Kidney (tissue), 14 donors: ENCODE results near the gene NBEA. TPM values are rescaled to one million over a fixed set of nuclear protein-coding genes. Genes with fewer than 3 reads are reported as not detected.

Experiments used
- DNase-seq, 5 donors: peaks; one replicate each; pipeline ENCODE4 v3.0.0-alpha.2; 2013 to 2020
- FAIRE-seq: peaks from 2 replicates; lab custom pipeline; 2012; peaks lifted over from hg19 to GRCh38; lab: Jason Lieb, UNC
- H3K27ac ChIP-seq, 2 donors: one replicate each; pipeline ENCODE4 v1.7.0; 2013; ENCODE audit warnings: low read depth in 2 of 2, low read length in 2 of 2, inconsistent platforms in 1 of 2
- H3K27me3 ChIP-seq: one replicate; pipeline ENCODE4 v1.7.1; 2013; ENCODE audit warnings: low read length, inconsistent platforms; ENCODE audit not compliant: control insufficient read depth, insufficient read depth
- H3K36me3 ChIP-seq, 3 donors: one replicate each; pipeline versions ENCODE4 v1.7.0 to v1.7.1; 2013; ENCODE audit warnings: low read length in 3 of 3, control low read depth in 1 of 3, inconsistent platforms in 1 of 3; ENCODE audit not compliant: insufficient read depth in 3 of 3, control insufficient read depth in 2 of 3
- H3K4me1 ChIP-seq, 3 donors: one replicate each; pipeline versions ENCODE4 v1.7.0 to v1.7.1; 2013; ENCODE audit warnings: low read length in 3 of 3, inconsistent platforms in 1 of 3, low read depth in 1 of 3; ENCODE audit not compliant: control insufficient read depth in 2 of 3, insufficient read depth in 2 of 3
- H3K4me3 ChIP-seq, 3 donors: one replicate each; pipeline versions ENCODE4 v1.7.0 to v1.8.1; 2013; ENCODE audit warnings: low read length in 3 of 3, control low read depth in 1 of 3, inconsistent platforms in 1 of 3
- H3K9ac ChIP-seq, 3 donors: one replicate each; pipeline versions ENCODE4 v1.7.0 to v1.7.1; 2013; ENCODE audit warnings: low read length in 3 of 3, control low read depth in 1 of 3, inconsistent platforms in 1 of 3
- H3K9me3 ChIP-seq, 3 donors: one replicate each; pipeline versions ENCODE4 v1.7.0 to v1.7.1; 2013; ENCODE audit warnings: low read length in 3 of 3, control low read depth in 1 of 3, inconsistent platforms in 1 of 3; ENCODE audit not compliant: control insufficient read depth in 2 of 3, insufficient read depth in 1 of 3
- intact Hi-C: fragments of 100-400 bp; cut with DNase I; formaldehyde crosslinking; loops from one replicate; pipeline ENCODE4 v1.11.1; 2022
- polyA plus RNA-seq: library from polyadenylated mRNA; stranded (reverse); fragments of 350-450 nt; fragmentation: Illumina TruSeq; extraction: RNeasy Lipid Tissue Mini Kit (QIAGEN cat#74804); gene quantifications from one replicate; pipeline ENCODE4 v1.2.3, GENCODE V29; 2014; ENCODE audit warnings: low read depth, low replicate concordance; ENCODE audit not compliant: insufficient read depth
- total RNA-seq: library from RNA; stranded (reverse); fragmentation: NEBNext Ultra II Directional; extraction: Animal tissue kit (Norgen Biotek cat#: 25700); gene quantifications from one replicate; pipeline ENCODE4 v1.2.1, GENCODE V29; 2021
- TF ChIP-seq, protein P1 (sequence below): IDR thresholded peaks from 3 replicates; pipeline ENCODE4 v1.5.1; 2012; ENCODE audit warnings: mild to moderate bottlenecking, moderate library complexity, borderline replicate concordance; ENCODE audit not compliant: insufficient read depth; ENCODE audit errors: extremely low read depth
- donor health status: control.
- donor health status: control.
- donor health status: control.
- donor health status: control.
- donor health status: control.
- donor health status: DM: yes; HTN: yes; CAD: no.
- donor health status: Normal renal cell carcinoma (clear cell type).

Gene NBEA
- total and polyA plus RNA-seq, 2 donors from 2014 or later: 4.7 to 14.6 TPM

DNA sequence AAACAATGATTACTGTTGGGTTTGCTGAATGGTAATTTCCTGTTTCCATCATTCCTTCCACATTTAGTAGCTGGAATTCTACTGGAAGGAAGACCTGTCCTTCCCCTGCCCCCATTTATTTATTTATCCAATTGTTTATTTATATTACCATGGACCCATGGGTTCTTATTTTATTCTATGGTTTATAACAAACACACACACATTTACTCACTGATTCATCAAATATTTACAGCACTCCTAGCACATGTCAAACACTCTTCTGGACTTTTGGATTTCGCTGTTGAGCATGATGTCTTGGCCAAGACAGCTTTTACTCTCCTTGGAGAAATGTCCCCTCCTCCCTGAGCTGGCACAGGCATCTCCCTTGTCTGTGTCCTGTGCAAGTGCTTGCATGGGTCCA is 762.3 kb downstream of the NBEA start:
- FAIRE-seq (no peak), DNase-seq (peak in 1 of 5 donors; percentile 11)
- Histone ChIP-seq H3K9me3 (no peaks in the 10 kb centered on the region), H3K4me3 (no peak overlapping the region), H3K4me1 (no peaks in the 10 kb centered on the region), H3K9ac (no peak overlapping the region), H3K27me3 (no peaks in the 10 kb centered on the region), H3K36me3 (no peaks in the 10 kb centered on the region), H3K27ac (no peak overlapping the region)
- TF ChIP-seq, protein P1, sequence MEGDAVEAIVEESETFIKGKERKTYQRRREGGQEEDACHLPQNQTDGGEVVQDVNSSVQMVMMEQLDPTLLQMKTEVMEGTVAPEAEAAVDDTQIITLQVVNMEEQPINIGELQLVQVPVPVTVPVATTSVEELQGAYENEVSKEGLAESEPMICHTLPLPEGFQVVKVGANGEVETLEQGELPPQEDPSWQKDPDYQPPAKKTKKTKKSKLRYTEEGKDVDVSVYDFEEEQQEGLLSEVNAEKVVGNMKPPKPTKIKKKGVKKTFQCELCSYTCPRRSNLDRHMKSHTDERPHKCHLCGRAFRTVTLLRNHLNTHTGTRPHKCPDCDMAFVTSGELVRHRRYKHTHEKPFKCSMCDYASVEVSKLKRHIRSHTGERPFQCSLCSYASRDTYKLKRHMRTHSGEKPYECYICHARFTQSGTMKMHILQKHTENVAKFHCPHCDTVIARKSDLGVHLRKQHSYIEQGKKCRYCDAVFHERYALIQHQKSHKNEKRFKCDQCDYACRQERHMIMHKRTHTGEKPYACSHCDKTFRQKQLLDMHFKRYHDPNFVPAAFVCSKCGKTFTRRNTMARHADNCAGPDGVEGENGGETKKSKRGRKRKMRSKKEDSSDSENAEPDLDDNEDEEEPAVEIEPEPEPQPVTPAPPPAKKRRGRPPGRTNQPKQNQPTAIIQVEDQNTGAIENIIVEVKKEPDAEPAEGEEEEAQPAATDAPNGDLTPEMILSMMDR: no peak
- intact Hi-C loops: no loop called here

DNA sequence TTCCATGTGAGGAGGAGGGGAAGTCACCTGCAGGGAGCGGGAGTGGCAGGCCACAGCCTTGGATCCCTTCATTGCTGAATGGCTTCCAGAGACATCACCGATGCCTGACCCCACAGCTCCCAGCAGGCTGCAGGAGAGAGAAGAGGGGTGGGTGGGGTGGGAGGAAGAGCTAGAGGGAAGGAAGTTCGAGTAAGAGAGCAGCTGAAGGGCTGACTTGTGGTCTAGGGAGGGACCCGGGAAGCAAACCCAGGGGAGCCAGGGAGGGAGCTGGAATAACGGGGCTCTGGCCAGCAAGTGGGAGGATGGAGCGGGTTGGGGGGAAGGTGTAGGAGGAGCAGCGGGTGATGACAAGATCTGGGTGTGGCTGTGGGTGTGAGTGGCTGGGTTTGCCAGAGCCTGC is 764.2 kb downstream of the NBEA start:
- FAIRE-seq (no peak), DNase-seq (no peak)
- no peak overlapping the region for H3K4me3 ChIP-seq
- no peaks in the 10 kb centered on the region for H3K4me1 ChIP-seq
- TF ChIP-seq, protein P1: no peak
- no peaks in the 10 kb centered on the region for H3K36me3 ChIP-seq
- H3K9ac ChIP-seq: no peak overlapping the region
- intact Hi-C loops: no loop called here
- no peaks in the 10 kb centered on the region for H3K27me3 ChIP-seq
- H3K27ac ChIP-seq: no peak overlapping the region
- no peaks in the 10 kb centered on the region for H3K9me3 ChIP-seq

DNA sequence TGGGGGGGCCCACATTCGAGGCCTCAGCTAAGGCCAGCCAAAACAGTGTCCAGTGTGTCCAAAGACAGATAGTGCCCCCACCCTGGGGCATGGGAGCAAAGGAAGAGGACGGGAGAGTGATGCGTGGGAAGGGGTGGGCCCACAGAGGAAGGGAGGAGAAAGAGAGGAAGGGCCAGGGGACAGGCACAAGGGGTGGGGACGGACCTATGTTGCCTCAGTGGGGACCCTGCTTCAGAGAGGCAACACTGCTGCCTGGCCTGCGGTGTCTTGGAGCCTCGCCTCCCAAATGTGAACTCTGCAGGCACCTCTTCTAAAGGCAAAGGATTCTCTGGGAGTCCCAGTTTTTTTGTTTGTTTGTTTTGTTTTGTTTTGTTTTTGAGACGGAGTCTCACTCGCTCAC is 764.7 kb downstream of the NBEA start:
- Histone ChIP-seq H3K36me3 (no peaks in the 10 kb centered on the region), H3K4me1 (no peaks in the 10 kb centered on the region), H3K27me3 (no peaks in the 10 kb centered on the region), H3K4me3 (no peak overlapping the region), H3K27ac (no peak overlapping the region), H3K9me3 (no peaks in the 10 kb centered on the region), H3K9ac (no peak overlapping the region)
- DNase-seq: no peak
- no peak for FAIRE-seq
- TF ChIP-seq, protein P1: no peak
- intact Hi-C loops: no loop called here

DNA sequence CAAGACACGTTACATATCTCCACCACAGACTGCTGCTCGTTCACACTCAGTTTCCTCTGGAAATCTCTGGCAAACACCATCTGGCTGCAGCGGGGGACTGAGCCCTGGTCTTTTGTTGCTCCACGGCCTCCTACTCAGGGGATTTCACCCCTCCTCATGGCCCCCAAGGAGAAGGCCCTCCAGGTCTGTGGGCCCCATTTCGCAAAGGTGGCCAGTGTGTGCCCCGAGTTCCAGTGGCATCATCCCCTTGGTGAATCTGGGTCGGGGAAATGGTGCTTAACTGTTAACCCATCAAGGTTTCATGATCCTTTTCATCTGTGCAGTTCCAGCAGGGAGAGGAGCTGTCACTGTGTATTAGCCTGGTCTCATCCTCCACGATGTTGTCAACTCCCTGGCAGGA is 769.8 kb downstream of the NBEA start:
- H3K36me3 ChIP-seq: no peaks in the 10 kb centered on the region
- H3K4me3 ChIP-seq: no peak overlapping the region
- FAIRE-seq: no peak
- no peaks in the 10 kb centered on the region for H3K9me3 ChIP-seq
- intact Hi-C loops: no loop called here
- DNase-seq: no peak
- H3K27ac ChIP-seq: no peak overlapping the region
- TF ChIP-seq, protein P1: no peak
- H3K9ac ChIP-seq: no peak overlapping the region
- no peaks in the 10 kb centered on the region for H3K4me1 ChIP-seq
- no peaks in the 10 kb centered on the region for H3K27me3 ChIP-seq
